Mesenchymal stem cell (in vitro differentiated cells and primary cell): Measurements from ENCODE around the gene S100A10.

ENCODE experiments used
- DNase-seq: peaks from one replicate; pipeline ENCODE4 v3.0.0-alpha.2; 2013
- H2AFZ ChIP-seq: one replicate; pipeline ENCODE4 v1.6.1; 2013; ENCODE audit warnings: low read depth, mild to moderate bottlenecking, control low read depth, inconsistent platforms, low read length, moderate library complexity
- H2AK5ac ChIP-seq: 2 replicates; pipeline ENCODE4 v1.6.1; 2013; ENCODE audit warnings: low read length, moderate library complexity, mild to moderate bottlenecking, inconsistent platforms; ENCODE audit not compliant: severe bottlenecking
- H2BK120ac ChIP-seq: one replicate; pipeline ENCODE4 v1.6.1; 2013; ENCODE audit warnings: low read depth, mild to moderate bottlenecking, inconsistent platforms, low read length, moderate library complexity
- H2BK12ac ChIP-seq, 2 experiments: one replicate each; pipeline ENCODE4 v1.6.1; 2013; ENCODE audit warnings: inconsistent platforms in 2 of 2, low read length in 2 of 2, mild to moderate bottlenecking in 2 of 2, moderate library complexity in 2 of 2, control low read depth in 1 of 2
- H2BK15ac ChIP-seq: one replicate; pipeline ENCODE4 v1.6.1; 2013; ENCODE audit warnings: mild to moderate bottlenecking, low read depth, inconsistent platforms; ENCODE audit not compliant: poor library complexity, severe bottlenecking
- H2BK5ac ChIP-seq: 2 replicates; pipeline ENCODE4 v1.6.1; 2013; ENCODE audit warnings: low read depth, mild to moderate bottlenecking, low read length, control low read depth, inconsistent platforms; ENCODE audit not compliant: poor library complexity, severe bottlenecking
- H3K14ac ChIP-seq, 2 experiments: one replicate each; pipeline ENCODE4 v1.6.1; 2013; ENCODE audit warnings: inconsistent platforms in 2 of 2, low read length in 2 of 2, control low read depth in 1 of 2, mild to moderate bottlenecking in 1 of 2, moderate library complexity in 1 of 2
- H3K18ac ChIP-seq, 2 experiments: one replicate each; pipeline ENCODE4 v1.6.1; 2013; ENCODE audit warnings: inconsistent platforms in 2 of 2, low read length in 2 of 2, control low read depth in 1 of 2, low read depth in 1 of 2, mild to moderate bottlenecking in 1 of 2
- H3K23ac ChIP-seq, 2 experiments: one replicate each; pipeline ENCODE4 v1.6.1; 2013; ENCODE audit warnings: inconsistent platforms in 2 of 2, low read length in 2 of 2, mild to moderate bottlenecking in 2 of 2, moderate library complexity in 2 of 2, control low read depth in 1 of 2
- H3K27ac ChIP-seq: 2 replicates; pipeline ENCODE4 v1.5.1; 2013; ENCODE audit warnings: mild to moderate bottlenecking, moderate library complexity, low read length, control low read depth, inconsistent platforms; ENCODE audit not compliant: poor library complexity, severe bottlenecking
- H3K27me3 ChIP-seq, 2 experiments: 2 replicates each; pipeline versions ENCODE4 v1.6.1 to v1.7.0; 2013; ENCODE audit warnings: low read length in 2 of 2, mild to moderate bottlenecking in 2 of 2, moderate library complexity in 2 of 2, control low read depth in 1 of 2, inconsistent platforms in 1 of 2; ENCODE audit not compliant: control insufficient read depth in 1 of 2, insufficient read depth in 1 of 2
- H3K36me3 ChIP-seq, 2 experiments: 2 replicates each; pipeline versions ENCODE4 v1.6.1 to v1.7.0; 2013; ENCODE audit warnings: low read length in 2 of 2, control low read depth in 1 of 2, inconsistent platforms in 1 of 2, low read depth in 1 of 2, mild to moderate bottlenecking in 1 of 2; ENCODE audit not compliant: insufficient read depth in 2 of 2, control insufficient read depth in 1 of 2
- H3K4ac ChIP-seq, 2 experiments: one replicate each; pipeline ENCODE4 v1.6.1; 2013; ENCODE audit warnings: inconsistent platforms in 2 of 2, low read length in 2 of 2, mild to moderate bottlenecking in 2 of 2, moderate library complexity in 2 of 2, control low read depth in 1 of 2, low read depth in 1 of 2
- H3K4me1 ChIP-seq: 2 replicates; pipeline ENCODE4 v1.6.1; 2013; ENCODE audit warnings: low read depth, low read length, control low read depth; ENCODE audit not compliant: control insufficient read depth, insufficient read depth
- H3K4me2 ChIP-seq: 2 replicates; pipeline ENCODE4 v1.6.1; 2013; ENCODE audit warnings: low read length, mild to moderate bottlenecking, inconsistent platforms; ENCODE audit not compliant: poor library complexity, severe bottlenecking
- H3K4me3 ChIP-seq, 2 experiments: 2 replicates each; pipeline versions ENCODE4 v1.5.1 to v1.7.0; 2013; ENCODE audit warnings: low read length in 2 of 2, mild to moderate bottlenecking in 2 of 2, control low read depth in 1 of 2, low read depth in 1 of 2; ENCODE audit not compliant: insufficient read depth in 1 of 2
- H3K79me1 ChIP-seq: replicated peaks from 2 replicates; pipeline ENCODE4 v1.6.1; 2013; ENCODE audit warnings: mild to moderate bottlenecking, control low read depth, low read length, inconsistent platforms; ENCODE audit not compliant: poor library complexity, severe bottlenecking
- H3K9ac ChIP-seq: 2 replicates; pipeline ENCODE4 v1.7.0; 2013; ENCODE audit warnings: mild to moderate bottlenecking, low read length, moderate library complexity
- H3K9me3 ChIP-seq: 2 replicates; pipeline ENCODE4 v1.7.0; 2013; ENCODE audit warnings: mild to moderate bottlenecking, low read length; ENCODE audit not compliant: control insufficient read depth
- H4K8ac ChIP-seq: one replicate; pipeline ENCODE4 v1.6.1; 2013; ENCODE audit warnings: inconsistent platforms, mild to moderate bottlenecking, low read length, moderate library complexity
- H4K91ac ChIP-seq: one replicate; pipeline ENCODE4 v1.6.1; 2013; ENCODE audit warnings: mild to moderate bottlenecking, low read length, inconsistent platforms
- WGBS: methylation state at CpG from one replicate; pipeline ENCODE4 v1.1.7; 2013; ENCODE audit warnings: mixed read lengths; 5-methylcytosine and 5-hydroxymethylcytosine counted together

Gene S100A10

DNA sequence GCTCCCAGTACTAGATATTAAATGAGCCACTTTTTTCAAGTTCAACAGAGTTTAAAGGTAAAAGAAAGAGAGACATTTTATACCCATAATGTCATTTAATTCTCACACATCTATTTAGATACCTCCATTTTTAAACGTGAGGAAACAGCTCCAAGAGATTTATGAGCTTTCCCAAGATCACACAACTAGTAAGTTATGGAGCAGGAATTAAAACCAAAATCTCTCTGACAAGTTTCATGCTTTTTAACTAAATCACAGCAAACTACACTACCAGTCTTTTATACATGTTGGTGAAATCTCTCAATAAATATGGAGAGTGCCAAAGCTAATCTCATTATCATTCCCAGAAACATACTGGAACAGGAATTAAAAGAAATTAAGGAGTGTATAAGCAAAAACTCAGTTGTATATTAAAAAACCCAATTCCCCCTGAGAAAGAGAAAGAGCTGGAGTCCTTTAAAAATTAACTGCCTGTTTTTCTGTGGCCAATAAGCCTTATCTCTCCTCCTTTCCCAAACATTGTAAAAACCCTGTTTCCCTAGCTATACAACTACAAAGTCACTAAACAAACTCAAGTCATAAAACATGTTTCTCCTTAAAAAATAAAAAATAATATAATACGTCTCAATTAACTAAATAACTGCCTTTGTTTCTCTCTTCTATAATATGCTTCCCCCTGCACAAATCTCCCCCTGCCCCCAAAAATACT is 57.6 kb downstream of the S100A10 start:
- Histone ChIP-seq H3K18ac (no peak overlapping the region), H3K4me3 (no peak overlapping the region), H3K23ac (no peak overlapping the region), H3K27ac (peak overlapping the region; percentile 17), H3K36me3 (no peaks in the 10 kb centered on the region), H3K79me1 (no peaks in the 10 kb centered on the region), H3K4me2 (no peak overlapping the region), H3K9me3 (no peaks in the 10 kb centered on the region), H3K14ac (no peak overlapping the region), H2AFZ (no peak overlapping the region), H3K4ac (no peak overlapping the region), H2AK5ac (no peak overlapping the region), H4K8ac (no peak overlapping the region), H2BK5ac (no peak overlapping the region), H3K4me1 (peaks cover 6% of the 10 kb centered on the region), H2BK12ac (no peak overlapping the region), H2BK15ac (no peak overlapping the region), H4K91ac (no peak overlapping the region), H2BK120ac (no peak overlapping the region), H3K27me3 (no peaks in the 10 kb centered on the region), H3K9ac (peak overlapping the region; percentile 69)
- WGBS = 47% methylated on average over 2 of the region's 2 CpGs
- no peak for DNase-seq

DNA sequence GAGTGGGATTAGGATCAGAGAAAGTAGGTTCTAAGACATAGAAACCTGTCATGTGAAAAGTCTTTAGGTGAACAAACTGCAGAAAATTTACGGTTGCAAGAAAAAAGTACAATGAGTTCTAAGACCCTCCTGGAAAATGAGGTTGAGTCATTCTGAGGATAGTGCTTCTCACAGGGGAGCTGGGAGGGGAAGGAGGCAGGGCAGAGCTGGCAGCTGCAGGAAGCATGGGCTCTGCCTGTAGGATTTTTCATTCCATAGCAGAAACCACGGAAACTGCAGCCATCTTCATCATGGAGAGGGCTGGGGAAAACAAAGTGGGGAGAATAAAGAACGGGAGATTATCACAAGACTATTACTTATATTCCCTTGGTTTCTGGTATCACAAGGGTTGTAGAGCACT is 58.5 kb downstream of the S100A10 start:
- Histone ChIP-seq H3K4me3 (no peak overlapping the region), H2BK12ac (no peak overlapping the region), H3K9ac (peak overlapping the region; percentile 16), H3K23ac (no peak overlapping the region), H2AFZ (no peak overlapping the region), H3K14ac (no peak overlapping the region), H3K27me3 (no peaks in the 10 kb centered on the region), H3K18ac (no peak overlapping the region), H2AK5ac (no peak overlapping the region), H3K4ac (no peak overlapping the region), H3K4me1 (peaks cover 6% of the 10 kb centered on the region), H3K4me2 (no peak overlapping the region), H3K9me3 (no peaks in the 10 kb centered on the region), H2BK120ac (no peak overlapping the region), H3K79me1 (no peaks in the 10 kb centered on the region), H3K36me3 (no peaks in the 10 kb centered on the region), H4K91ac (no peak overlapping the region), H3K27ac (no peak overlapping the region), H2BK5ac (no peak overlapping the region), H2BK15ac (no peak overlapping the region), H4K8ac (no peak overlapping the region)
- peak; percentile 40 for DNase-seq
- 33% methylated on average over 1 of the region's 3 CpGs for whole genome bisulfite sequencing

DNA sequence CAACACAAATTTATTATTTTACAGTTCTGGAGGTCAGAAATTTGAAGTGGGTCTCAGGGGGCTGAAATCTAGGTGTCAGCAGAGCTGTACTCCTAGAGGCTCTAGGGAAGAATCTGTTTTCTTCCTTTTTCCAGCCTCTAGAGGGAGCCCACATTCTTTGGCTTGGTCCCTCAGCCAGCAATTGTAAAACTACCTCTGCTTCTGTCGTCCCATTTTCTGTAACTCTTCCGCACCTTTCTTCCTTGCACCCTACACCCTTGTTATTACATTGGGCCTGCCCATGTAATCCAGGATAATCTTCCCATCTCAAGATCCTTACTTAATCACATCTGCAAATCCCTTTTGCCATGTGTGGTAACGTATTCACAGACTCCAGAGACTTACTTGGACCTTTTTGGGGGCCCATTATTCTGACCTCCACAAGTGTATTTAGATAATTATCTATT is 59.6 kb downstream of the S100A10 start:
- peak; percentile 75 for DNase-seq
- no peaks in the 10 kb centered on the region for H3K27me3 ChIP-seq
- no peaks in the 10 kb centered on the region for H3K9me3 ChIP-seq
- no peak overlapping the region for H4K8ac ChIP-seq
- no peak overlapping the region for H2AFZ ChIP-seq
- H3K4me2 ChIP-seq = no peak overlapping the region
- peak overlapping the region; percentile 53 for H3K9ac ChIP-seq
- H2BK12ac ChIP-seq = no peak overlapping the region
- H3K14ac ChIP-seq = no peak overlapping the region
- H3K4me3 ChIP-seq = no peak overlapping the region
- no peak overlapping the region for H3K27ac ChIP-seq
- no peaks in the 10 kb centered on the region for H3K79me1 ChIP-seq
- H4K91ac ChIP-seq = no peak overlapping the region
- H2BK5ac ChIP-seq = no peak overlapping the region
- H3K23ac ChIP-seq = no peak overlapping the region
- H3K4me1 ChIP-seq = peaks cover 6% of the 10 kb centered on the region
- no peak overlapping the region for H3K4ac ChIP-seq
- WGBS = 17% methylated on average over 2 of the region's 3 CpGs
- H2BK15ac ChIP-seq = no peak overlapping the region
- no peak overlapping the region for H2AK5ac ChIP-seq
- no peak overlapping the region for H3K18ac ChIP-seq
- no peaks in the 10 kb centered on the region for H3K36me3 ChIP-seq
- no peak overlapping the region for H2BK120ac ChIP-seq
